ENCODE measurements around the gene KCNQ1. TPM values are rescaled to one million over a fixed set of nuclear protein-coding genes. Genes with fewer than 3 reads are reported as not detected.

KCNQ1 gene
- total and polyA plus RNA-seq, 2 of the 13 experiments (the other 11 are each of a cell fraction or from before 2014, with no cell fraction given) = 0.02 to 0.08 TPM

DNA sequence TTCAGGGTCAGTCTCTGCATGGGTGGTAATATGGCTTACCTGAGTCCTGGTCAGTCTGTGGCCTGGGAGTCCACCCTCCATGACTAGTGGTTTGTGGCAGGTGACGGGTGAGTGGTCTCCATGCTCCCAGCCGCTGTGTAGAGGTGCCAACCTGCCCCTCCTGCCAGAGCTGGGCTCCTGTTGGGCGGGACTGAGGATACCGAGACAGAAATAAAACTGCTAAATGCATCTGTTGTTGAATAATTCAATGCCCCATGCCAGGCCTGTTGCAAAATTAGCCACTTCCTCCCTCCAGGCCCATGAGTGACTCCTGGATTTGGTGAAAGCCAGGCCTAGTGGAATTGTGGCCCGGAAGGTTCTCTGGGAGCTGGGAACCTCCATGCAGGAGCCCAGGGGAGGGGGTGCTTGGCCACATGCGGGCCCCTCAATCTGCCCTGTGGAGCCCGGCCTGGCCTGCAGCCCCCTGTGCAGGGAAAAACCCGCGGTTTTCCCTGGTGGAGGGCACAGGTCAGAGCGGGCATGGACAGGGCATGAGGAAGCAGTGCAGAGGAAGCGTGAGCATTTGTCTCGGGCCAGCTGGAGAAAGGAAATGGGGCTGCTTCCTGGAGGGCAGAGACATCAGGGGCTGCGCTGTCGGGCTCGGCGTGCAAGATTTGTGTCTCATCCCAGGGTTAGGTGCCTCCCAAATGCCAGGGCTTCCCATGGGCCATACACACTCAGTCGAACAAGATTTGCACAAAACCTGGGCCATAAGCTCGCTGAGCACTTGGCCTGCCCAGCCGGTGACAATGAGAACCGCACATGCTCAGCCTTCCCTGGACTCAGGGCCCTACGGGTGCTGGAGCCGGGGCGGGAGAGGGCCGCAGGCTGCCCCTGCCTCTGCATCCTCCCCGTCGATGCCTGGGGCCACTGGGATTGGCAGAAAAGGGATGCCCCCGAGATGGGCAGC, 66.9 kb downstream of the KCNQ1 start:
- ChIA-PET POLR2A (no interaction called here), CTCF (ENCODE audit: low intra/inter-chr PET ratio, low total read pairs) (no interaction called here)
- DNase-seq (ENCODE audit: low spot score) (no peak), ATAC-seq (no peak), FAIRE-seq (no peak)
- peaks cover 12 to 69% of the 10 kb centered on the region in 2 experiments for H3K27me3 ChIP-seq (ENCODE audit: control insufficient read depth in 1 of 2, insufficient read depth in 2 of 2, low read length in 2 of 2)
- WGBS (ENCODE audit: low lambda C conversion rate) = 34% methylated on average over 17 of the region's 27 CpGs
- H3K4me1 ChIP-seq (ENCODE audit: insufficient read depth, low read length) = no peaks in the 10 kb centered on the region
- in situ Hi-C loops (cut with HindIII; ENCODE audit: extremely low pct_ligation_motif_present, low pct_unique_long_range_greater_than_20kb) (no loop called here), intact Hi-C loops (cut with micrococcal nuclease; ENCODE audit: unreplicated experiment) (no loop called here)
- no peak overlapping the region for H3K4me3 ChIP-seq (replicated peaks in 1 of 3; ENCODE audit: insufficient read depth in 1 of 3, low read depth in 2 of 3, low read length in 3 of 3)
- H3K4me2 ChIP-seq (ENCODE audit: low read depth, low read length) = no peak overlapping the region
- H4K20me1 ChIP-seq (ENCODE audit: insufficient read depth, low read length) = 0 out of 2 replicates have a peak, but pooled peaks cover 3% of the 10 kb centered on the region
- no peaks in the 10 kb centered on the region for H3K79me2 ChIP-seq (ENCODE audit: insufficient read depth, low read length)
- H3K9ac ChIP-seq (ENCODE audit: insufficient read depth, low read depth, low read length) = no peak overlapping the region
- no peak overlapping the region for H3K27ac ChIP-seq (ENCODE audit: extremely low read length, insufficient read depth, low read length)
- no peaks in the 10 kb centered on the region for H3K9me3 ChIP-seq (ENCODE audit: low read length)
- no TSS peak for BruUV-seq (replicated peaks)
- no peak overlapping the region for H2AFZ ChIP-seq (ENCODE audit: low read length)
- no peaks in the 10 kb centered on the region for H3K36me3 ChIP-seq (replicated peaks in 1 of 2; ENCODE audit: control insufficient read depth in 1 of 2, insufficient read depth in 2 of 2, low read length in 2 of 2)
- TF ChIP-seq ZBTB42 (CRISPR knock-in tag; IDR thresholded peaks at IDR 0.05) = no peak
- TF ChIP-seq SMC3 (IDR thresholded peaks at IDR 0.05; ENCODE audit: low read length) = no peak
- no peak for TF ChIP-seq FOXK2 (IDR thresholded peaks at IDR 0.05)
- TF ChIP-seq ZSCAN9 (CRISPR knock-in tag; IDR thresholded peaks at IDR 0.05; ENCODE audit: borderline replicate concordance) = no peak
- TF ChIP-seq, protein P1, sequence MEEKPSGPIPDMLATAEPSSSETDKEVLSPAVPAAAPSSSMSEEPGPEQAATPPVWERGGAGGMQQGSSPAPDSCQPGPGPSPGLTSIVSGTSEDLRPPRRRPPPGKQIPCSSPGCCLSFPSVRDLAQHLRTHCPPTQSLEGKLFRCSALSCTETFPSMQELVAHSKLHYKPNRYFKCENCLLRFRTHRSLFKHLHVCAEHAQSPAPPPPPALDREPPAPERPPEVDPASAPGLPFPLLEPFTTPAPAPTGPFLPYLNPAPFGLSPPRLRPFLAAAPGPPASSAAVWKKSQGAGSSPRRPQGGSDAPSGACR (CRISPR knock-in tag; IDR thresholded peaks at IDR 0.05) = no peak
- TF ChIP-seq REXO4 (CRISPR knock-in tag; IDR thresholded peaks at IDR 0.05; ENCODE audit: borderline replicate concordance) = no peak
- TF ChIP-seq HNF4A (CRISPR knock-in tag; IDR thresholded peaks at IDR 0.05) = no peak
- TF ChIP-seq, protein P2, sequence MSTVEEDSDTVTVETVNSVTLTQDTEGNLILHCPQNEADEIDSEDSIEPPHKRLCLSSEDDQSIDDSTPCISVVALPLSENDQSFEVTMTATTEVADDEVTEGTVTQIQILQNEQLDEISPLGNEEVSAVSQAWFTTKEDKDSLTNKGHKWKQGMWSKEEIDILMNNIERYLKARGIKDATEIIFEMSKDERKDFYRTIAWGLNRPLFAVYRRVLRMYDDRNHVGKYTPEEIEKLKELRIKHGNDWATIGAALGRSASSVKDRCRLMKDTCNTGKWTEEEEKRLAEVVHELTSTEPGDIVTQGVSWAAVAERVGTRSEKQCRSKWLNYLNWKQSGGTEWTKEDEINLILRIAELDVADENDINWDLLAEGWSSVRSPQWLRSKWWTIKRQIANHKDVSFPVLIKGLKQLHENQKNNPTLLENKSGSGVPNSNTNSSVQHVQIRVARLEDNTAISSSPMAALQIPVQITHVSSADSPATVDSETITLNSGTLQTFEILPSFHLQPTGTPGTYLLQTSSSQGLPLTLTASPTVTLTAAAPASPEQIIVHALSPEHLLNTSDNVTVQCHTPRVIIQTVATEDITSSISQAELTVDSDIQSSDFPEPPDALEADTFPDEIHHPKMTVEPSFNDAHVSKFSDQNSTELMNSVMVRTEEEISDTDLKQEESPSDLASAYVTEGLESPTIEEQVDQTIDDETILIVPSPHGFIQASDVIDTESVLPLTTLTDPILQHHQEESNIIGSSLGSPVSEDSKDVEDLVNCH (CRISPR knock-in tag; IDR thresholded peaks at IDR 0.05) = no peak
- TF ChIP-seq, protein P3, sequence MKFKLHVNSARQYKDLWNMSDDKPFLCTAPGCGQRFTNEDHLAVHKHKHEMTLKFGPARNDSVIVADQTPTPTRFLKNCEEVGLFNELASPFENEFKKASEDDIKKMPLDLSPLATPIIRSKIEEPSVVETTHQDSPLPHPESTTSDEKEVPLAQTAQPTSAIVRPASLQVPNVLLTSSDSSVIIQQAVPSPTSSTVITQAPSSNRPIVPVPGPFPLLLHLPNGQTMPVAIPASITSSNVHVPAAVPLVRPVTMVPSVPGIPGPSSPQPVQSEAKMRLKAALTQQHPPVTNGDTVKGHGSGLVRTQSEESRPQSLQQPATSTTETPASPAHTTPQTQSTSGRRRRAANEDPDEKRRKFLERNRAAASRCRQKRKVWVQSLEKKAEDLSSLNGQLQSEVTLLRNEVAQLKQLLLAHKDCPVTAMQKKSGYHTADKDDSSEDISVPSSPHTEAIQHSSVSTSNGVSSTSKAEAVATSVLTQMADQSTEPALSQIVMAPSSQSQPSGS (CRISPR knock-in tag; IDR thresholded peaks at IDR 0.05) = no peak
- no peak for TF ChIP-seq ZNF234 (CRISPR knock-in tag; conservative IDR thresholded peaks at IDR 0.05)
- TF ChIP-seq ZNF333 (CRISPR knock-in tag; IDR thresholded peaks at IDR 0.05; ENCODE audit: borderline replicate concordance) = no peak
- TF ChIP-seq, protein P4, sequence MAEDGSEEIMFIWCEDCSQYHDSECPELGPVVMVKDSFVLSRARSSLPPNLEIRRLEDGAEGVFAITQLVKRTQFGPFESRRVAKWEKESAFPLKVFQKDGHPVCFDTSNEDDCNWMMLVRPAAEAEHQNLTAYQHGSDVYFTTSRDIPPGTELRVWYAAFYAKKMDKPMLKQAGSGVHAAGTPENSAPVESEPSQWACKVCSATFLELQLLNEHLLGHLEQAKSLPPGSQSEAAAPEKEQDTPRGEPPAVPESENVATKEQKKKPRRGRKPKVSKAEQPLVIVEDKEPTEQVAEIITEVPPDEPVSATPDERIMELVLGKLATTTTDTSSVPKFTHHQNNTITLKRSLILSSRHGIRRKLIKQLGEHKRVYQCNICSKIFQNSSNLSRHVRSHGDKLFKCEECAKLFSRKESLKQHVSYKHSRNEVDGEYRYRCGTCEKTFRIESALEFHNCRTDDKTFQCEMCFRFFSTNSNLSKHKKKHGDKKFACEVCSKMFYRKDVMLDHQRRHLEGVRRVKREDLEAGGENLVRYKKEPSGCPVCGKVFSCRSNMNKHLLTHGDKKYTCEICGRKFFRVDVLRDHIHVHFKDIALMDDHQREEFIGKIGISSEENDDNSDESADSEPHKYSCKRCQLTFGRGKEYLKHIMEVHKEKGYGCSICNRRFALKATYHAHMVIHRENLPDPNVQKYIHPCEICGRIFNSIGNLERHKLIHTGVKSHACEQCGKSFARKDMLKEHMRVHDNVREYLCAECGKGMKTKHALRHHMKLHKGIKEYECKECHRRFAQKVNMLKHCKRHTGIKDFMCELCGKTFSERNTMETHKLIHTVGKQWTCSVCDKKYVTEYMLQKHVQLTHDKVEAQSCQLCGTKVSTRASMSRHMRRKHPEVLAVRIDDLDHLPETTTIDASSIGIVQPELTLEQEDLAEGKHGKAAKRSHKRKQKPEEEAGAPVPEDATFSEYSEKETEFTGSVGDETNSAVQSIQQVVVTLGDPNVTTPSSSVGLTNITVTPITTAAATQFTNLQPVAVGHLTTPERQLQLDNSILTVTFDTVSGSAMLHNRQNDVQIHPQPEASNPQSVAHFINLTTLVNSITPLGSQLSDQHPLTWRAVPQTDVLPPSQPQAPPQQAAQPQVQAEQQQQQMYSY (CRISPR knock-in tag; IDR thresholded peaks at IDR 0.05) = no peak
- TF ChIP-seq, protein P5, sequence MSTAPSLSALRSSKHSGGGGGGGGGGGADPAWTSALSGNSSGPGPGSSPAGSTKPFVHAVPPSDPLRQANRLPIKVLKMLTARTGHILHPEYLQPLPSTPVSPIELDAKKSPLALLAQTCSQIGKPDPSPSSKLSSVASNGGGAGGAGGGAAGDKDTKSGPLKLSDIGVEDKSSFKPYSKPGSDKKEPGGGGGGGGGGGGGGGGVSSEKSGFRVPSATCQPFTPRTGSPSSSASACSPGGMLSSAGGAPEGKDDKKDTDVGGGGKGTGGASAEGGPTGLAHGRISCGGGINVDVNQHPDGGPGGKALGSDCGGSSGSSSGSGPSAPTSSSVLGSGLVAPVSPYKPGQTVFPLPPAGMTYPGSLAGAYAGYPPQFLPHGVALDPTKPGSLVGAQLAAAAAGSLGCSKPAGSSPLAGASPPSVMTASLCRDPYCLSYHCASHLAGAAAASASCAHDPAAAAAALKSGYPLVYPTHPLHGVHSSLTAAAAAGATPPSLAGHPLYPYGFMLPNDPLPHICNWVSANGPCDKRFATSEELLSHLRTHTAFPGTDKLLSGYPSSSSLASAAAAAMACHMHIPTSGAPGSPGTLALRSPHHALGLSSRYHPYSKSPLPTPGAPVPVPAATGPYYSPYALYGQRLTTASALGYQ (CRISPR knock-in tag; IDR thresholded peaks at IDR 0.05) = no peak

All from HepG2 (cell line).